Measurements from ENCODE around the gene SLC13A3. TPM values are rescaled to one million over a fixed set of nuclear protein-coding genes. Genes with fewer than 3 reads are reported as not detected.
A peak's percentile ranks its signal among the peaks of the same experiment; 100 is the strongest.

Gene SLC13A3
- total and polyA plus RNA-seq, 3 donors from 2014 or later = 3.2 to 9.1 (median 4.1) TPM

GRCh38 chr20:46519471-46520068 is 131.7 kb downstream of the SLC13A3 start:
- Histone ChIP-seq H3K4me1 (no peaks in the 10 kb centered on the region), H3K27me3 (no peaks in the 10 kb centered on the region), H3K27ac (no peak overlapping the region), H3K4me3 (no peak overlapping the region), H3K9me3 (no peaks in the 10 kb centered on the region), H3K36me3 (ENCODE audit: low read depth, missing control alignments) (no peaks in the 10 kb centered on the region)
- intact Hi-C loops (cut with DNase I; ENCODE audit: low total_unique reads) = no loop called here
- WGBS, 2 donors = 81 to 82% methylated on average over 3 of the region's 3 CpGs
- no peak for DNase-seq
- TF ChIP-seq POLR2A (IDR thresholded peaks at IDR 0.05) (no peak), CTCF (IDR thresholded peaks at IDR 0.05) (no peak)

GRCh38 chr20:46512943-46513844 is 138.1 kb downstream of the SLC13A3 start, which contains the start of gene ZNF334:
Gene ZNF334, minus strand, starts transcription at chr20:46513559. Its CDS starts 1,457 bp downstream, at chr20:46512102.
- WGBS, 2 donors = 2 to 3% methylated on average over 18 to 40 of the region's 49 CpGs
- TF ChIP-seq CTCF (IDR thresholded peaks at IDR 0.05) = no peak
- TF ChIP-seq POLR2A (IDR thresholded peaks at IDR 0.05) = no peak

GRCh38 chr20:46509523-46509922 is 141.7 kb downstream of the SLC13A3 start:
- Histone ChIP-seq H3K27me3 (no peaks in the 10 kb centered on the region), H3K9me3 (no peaks in the 10 kb centered on the region), H3K4me1 (no peaks in the 10 kb centered on the region), H3K36me3 (ENCODE audit: low read depth, missing control alignments) (no peaks in the 10 kb centered on the region), H3K4me3 (no peak overlapping the region), H3K27ac (no peak overlapping the region)
- no peak for DNase-seq
- 85 to 88% methylated on average over 2 of the region's 2 CpGs for WGBS, 2 donors
- intact Hi-C loops (cut with DNase I; ENCODE audit: low total_unique reads) = no loop called here
- TF ChIP-seq CTCF (IDR thresholded peaks at IDR 0.05) (no peak), POLR2A (IDR thresholded peaks at IDR 0.05) (no peak)

More at GRCh38 chr20:46512943-46513844, 138.1 kb downstream of the SLC13A3 start, which contains the start of gene ZNF334:
- H3K4me3 ChIP-seq = peak within 1 kb of the TSS; percentile 86 to 90
- H3K36me3 ChIP-seq (ENCODE audit: low read depth, missing control alignments) = no peaks in the 10 kb centered on the region
- no peaks in the 10 kb centered on the region for H3K9me3 ChIP-seq
- H3K4me1 ChIP-seq = no peaks in the 10 kb centered on the region
- DNase-seq = peak; percentile 84
- H3K27ac ChIP-seq = peak within 1 kb of the TSS; percentile 32 to 77
- H3K27me3 ChIP-seq = no peaks in the 10 kb centered on the region
- intact Hi-C loops (cut with DNase I; ENCODE audit: low total_unique reads) = no loop called here

Other genes with a start within 250 kb of the SLC13A3 start
- gene ELMO2, start 244.8 kb downstream of the SLC13A3 start, total RNA-seq = 100 to 1,000 TPM; 120 to 128 TPM
- 78.8 TPM for gene ELMO2, start 244.8 kb downstream of the SLC13A3 start, polyA plus RNA-seq (ENCODE audit: insufficient read depth, low read depth, low replicate concordance)
- 10 to 100 TPM; 26.8 to 33.7 TPM for gene ZNF334, start 137.9 kb downstream of the SLC13A3 start, total RNA-seq
- 6.0 TPM for gene ZNF334, start 137.9 kb downstream of the SLC13A3 start, polyA plus RNA-seq (ENCODE audit: insufficient read depth, low read depth, low replicate concordance)
- under 1 TPM in 1 of 2 donors, not detected in 1; 0.56 TPM for gene OCSTAMP, start 100.8 kb downstream of the SLC13A3 start, total RNA-seq
- 0.25 TPM for gene OCSTAMP, start 100.8 kb downstream of the SLC13A3 start, polyA plus RNA-seq (ENCODE audit: insufficient read depth, low read depth, low replicate concordance)
- gene TP53RK, start 38.0 kb upstream of the SLC13A3 start, total RNA-seq = 10 to 100 TPM; 23.4 to 25.8 TPM
- gene TP53RK, start 38.0 kb upstream of the SLC13A3 start, polyA plus RNA-seq (ENCODE audit: insufficient read depth, low read depth, low replicate concordance) = 20.9 TPM
- gene SLC2A10, start 58.2 kb upstream of the SLC13A3 start, total RNA-seq = 10 to 100 TPM; 12.0 to 12.2 TPM
- gene SLC2A10, start 58.2 kb upstream of the SLC13A3 start, polyA plus RNA-seq (ENCODE audit: insufficient read depth, low read depth, low replicate concordance) = 4.8 TPM
- gene EYA2, start 243.4 kb upstream of the SLC13A3 start, total RNA-seq = 10 to 100 TPM; 14.6 to 17.2 TPM
- 16.2 TPM for gene EYA2, start 243.4 kb upstream of the SLC13A3 start, polyA plus RNA-seq (ENCODE audit: insufficient read depth, low read depth, low replicate concordance)